ENCODE results near the gene POU2F1.
"Not testable (repeated sequence)": the region's sequence is repeated elsewhere in the genome, so short reads cannot be mapped to it uniquely, and the experiment has no call there.

The POU2F1 gene

DNA sequence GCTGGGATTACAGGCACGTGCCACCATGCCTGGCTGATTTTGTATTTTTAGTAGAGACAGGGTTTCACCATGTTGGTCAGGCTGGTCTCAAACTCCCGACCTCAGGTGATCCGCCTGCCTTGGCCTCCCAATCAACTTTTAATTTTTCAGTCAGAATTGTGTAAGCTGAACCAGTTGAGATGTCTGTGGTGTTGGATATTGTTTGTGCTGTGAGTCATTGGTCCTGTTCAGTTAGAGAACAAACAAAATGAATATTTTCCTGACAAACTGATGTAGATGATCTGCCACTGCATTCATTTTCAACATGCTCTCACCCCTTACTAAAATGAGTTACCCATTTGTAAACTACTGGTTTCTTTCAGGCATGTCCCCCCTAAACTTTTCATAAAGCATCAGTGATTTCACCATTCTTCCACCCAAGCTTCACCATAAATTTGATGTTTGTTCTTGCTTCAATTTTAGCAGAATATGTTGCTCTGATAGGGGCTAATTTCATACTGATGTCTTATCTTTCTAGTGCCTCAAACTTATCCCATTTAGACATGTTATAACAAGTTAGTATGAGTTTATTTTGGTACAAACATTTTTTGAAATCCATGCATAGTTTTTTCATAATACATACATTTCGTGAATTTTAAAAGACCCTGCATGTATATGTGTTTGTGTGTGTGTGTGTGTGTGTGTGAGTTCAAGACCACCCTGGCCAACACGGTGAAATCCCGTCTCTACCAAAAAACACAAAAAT lies 15.2 kb upstream of the POU2F1 start:
- DNase-seq: peak; percentile 36

GRCh38 chr1:167206166-167206835 lies 14.4 kb upstream of the POU2F1 start:
- DNase-seq: no peak

GRCh38 chr1:167207940-167208623 lies 12.6 kb upstream of the POU2F1 start:
- no peak for DNase-seq

GRCh38 chr1:167208624-167208976 lies 12.1 kb upstream of the POU2F1 start:
- DNase-seq: no peak

- DNase-seq: no peak
These were observed 11.6 kb upstream of the POU2F1 start for GRCh38 chr1:167209044-167209443.

DNA sequence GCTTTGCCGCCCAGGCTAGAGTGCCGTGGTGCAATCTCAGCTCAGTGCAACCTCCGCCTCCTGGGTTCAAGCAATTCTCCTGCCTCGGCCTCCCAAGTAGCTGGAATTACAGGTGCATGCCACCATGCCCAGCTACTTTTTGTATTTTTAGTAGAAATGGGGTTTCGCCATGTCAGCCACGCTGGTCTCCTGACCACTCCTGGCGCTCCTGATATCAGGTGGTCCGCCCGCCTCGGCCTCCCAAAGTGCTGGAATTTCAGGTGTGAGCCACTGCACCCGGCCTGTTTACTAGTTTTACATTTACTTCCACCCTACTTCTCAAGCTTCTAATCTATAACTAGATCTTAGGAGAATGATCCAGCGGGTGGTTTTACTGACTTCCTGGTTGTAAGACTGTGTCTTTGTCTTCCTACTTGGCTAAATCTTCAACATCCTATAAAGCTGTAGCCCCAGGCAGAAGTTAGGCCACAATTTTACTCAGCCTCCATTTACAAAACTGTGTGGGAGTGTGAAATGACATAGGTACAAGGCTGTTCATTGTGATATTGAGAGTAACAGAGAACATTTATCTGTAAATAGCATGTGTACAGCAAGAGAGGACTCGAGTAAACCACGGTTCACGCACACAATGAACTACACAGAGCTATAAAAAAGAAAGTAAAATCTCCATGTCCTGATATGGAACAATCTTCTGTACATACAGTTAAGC lies 9.6 kb upstream of the POU2F1 start:
- no peak for DNase-seq

DNA sequence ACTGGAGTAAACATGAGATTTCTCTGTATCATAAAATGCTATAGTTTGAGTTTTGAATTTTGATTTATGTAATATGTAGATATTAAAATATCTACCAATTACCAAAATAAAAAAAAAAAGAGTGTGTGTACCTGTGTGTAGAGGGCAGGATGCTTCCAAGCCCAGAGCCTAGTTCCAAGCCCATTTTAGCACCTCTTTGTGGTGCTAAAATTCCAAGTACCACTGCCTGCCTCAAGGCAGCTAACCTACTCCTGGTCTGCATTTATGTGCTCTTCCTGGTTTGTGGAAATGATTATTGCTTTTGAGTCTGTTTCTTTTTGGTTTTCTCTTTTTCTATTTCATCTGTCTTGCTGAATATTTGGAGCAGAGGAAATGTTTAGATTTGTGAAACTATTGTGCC lies 8.7 kb upstream of the POU2F1 start:
- no peak for DNase-seq

- no peak for DNase-seq
These were observed 3.9 kb upstream of the POU2F1 start for GRCh38 chr1:167216809-167217208.

GRCh38 chr1:167219194-167219593 lies 1.5 kb upstream of the POU2F1 start:
- DNase-seq: no peak

DNA sequence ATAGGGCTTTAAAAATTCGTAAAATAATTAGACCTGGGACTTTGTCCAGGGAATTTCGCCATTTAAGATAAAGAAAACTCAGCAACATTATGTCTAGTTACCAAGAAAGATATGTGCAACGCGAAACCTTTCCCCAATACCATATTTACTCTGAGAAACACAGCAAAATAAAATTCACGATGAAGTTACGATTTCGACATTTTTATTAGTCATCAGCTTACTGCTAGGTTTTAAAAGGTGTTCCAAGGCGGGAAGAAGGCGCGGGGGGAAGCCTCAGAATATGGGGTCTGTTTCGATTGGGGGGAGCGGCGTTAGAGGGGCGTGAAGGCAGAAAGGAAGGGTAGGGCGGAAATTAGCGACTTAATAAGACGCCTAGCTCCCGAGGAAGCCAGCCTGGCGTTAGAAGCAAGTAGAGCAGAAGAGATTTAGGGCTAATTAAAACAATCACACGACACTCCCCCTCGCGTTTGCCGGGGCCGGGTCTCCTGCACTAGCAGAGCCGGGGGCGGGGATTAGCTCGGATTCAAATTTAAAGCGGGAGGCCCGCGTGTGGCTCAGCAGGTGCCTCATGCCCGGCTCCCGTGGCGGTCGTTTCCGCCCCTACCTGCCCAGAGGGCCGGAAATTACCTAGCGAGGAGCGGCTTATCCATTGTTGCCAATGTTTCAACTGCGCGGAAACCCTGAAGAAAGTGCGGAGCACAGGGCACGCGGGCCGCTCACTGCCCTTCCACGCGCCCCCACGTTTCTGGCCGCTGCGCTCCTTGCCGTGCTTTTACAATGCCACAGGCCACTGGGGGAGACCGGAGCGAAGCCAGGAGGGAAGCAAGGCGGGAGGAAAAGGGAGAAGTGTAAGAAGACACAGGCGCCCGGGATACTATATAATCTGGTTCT lies 795 bp upstream of the POU2F1 start:
- DNase-seq: peak; percentile 67

DNA sequence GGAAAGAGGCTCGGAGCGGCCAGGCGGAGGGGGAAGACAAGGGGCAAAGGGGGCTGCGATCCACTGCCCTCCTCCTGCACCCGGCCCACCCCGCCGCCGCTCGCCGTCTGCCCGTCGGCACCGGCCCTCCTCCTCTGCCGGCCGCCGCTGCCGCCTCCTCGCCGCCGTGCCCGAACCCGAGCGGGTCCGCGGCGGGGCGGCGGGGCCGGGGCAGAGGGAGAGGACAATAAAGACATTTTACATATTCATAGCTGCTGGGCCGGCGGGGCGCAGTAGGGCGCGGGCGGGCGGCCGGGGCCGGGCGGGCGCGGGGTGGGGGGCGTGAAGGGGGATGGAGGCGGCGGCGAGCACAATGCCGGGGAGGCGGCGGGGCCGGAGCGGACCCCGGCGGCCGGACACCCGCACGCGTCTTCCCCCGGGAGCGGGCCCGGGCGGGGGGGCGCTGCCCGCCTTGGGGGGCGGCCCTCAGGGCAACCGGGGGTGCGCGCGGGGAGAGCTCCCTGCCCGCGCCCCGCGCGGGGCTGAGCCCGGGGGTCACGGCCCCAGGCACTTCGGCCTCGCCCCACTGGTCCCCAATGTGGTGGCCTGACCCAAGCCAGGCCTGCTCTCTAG lies 546 bp downstream of the POU2F1 start:
- DNase-seq: no peak

GRCh38 chr1:167221738-167222610 lies 1.3 kb downstream of the POU2F1 start:
- DNase-seq: peak; percentile 71

DNA sequence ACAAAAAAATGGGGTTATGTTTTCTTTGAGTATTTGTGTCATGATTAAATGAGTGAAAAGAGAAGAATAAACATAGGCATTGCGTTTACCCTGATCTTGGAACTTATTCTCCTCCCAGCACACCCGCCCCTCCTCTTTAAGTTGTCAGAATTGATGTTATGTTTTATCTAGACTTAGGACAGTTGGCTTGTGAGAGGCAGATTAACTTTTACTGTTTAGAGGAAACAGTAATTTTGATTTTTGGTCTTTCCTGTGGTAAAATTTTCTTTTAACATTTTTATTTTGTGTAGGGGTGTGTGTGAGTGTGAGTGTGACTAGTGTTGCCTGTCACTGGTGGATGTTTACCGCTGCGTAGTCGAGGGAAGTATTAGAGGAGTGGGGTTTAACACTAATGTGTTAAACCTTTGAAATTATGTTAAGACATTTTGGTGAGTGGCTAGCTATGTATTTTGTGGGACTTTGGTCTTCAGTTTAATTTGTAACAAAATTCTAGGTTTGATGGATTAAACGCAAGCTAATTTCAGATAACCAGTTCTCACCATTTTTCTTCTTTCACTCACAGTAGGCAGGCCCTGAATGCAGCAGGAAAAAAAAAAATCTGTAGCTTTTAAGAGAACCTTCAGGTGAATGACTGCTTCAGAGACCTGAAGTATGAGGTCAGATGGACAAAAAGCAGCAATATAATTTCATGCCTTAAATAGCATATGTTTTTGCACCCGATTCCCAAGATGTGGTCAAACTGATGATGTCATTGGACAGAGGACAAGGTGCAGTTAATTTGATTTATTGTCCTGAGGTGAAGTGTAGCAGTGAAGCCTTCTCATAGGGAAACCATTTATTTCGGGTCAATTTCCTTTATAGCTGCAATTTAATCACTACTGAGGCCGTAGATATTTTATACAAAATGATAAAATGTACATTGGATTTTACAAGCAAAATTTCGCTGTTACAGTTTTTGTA lies 2.7 kb downstream of the POU2F1 start:
- DNase-seq: no peak

DNA sequence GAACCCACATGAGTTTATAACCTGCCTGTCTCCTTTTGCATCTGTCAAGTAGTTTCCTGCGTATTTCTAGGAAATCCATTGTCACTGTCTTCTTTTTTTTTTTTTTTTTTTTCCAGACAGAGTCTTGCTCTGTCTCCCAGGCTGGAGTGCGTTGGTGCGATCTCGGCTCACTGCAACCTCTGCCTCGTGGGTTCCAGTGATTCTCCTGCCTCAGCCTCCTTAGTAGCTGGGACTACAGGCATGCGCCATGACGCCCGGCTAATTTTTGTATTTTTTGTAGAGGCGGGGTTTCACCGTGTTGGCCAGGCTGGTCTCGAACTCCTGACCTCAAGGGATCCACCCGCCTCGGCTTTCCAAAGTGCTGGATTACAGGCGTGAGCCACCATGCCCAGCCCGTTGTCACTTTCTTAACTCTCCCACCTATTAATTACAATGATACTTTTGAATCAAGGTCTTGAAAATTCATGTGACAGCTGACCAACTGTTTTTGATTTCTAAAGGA lies 4.1 kb downstream of the POU2F1 start:
- DNase-seq: not testable (repeated sequence)

DNA sequence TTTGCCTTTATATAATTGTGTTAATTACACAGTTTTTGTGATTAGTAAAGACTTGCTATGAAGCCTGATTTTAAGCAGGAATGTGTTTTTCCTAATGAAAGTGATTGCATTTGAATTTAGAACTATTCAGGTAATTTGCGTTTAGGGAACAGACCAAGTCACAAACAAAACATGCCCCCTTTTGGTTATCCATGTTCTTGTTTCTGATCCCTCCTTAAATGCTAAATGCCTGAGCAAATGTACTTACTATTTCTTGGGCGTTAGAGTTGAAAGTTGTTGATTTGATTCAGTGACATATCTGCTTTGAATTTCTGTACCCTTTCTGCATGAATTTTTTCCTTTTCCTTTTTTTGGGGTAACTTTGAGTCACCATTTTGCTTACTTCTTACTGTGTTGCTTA lies 5.2 kb downstream of the POU2F1 start:
- DNase-seq: no peak

GRCh38 chr1:167227934-167228378 lies 7.3 kb downstream of the POU2F1 start:
- DNase-seq: no peak

DNA sequence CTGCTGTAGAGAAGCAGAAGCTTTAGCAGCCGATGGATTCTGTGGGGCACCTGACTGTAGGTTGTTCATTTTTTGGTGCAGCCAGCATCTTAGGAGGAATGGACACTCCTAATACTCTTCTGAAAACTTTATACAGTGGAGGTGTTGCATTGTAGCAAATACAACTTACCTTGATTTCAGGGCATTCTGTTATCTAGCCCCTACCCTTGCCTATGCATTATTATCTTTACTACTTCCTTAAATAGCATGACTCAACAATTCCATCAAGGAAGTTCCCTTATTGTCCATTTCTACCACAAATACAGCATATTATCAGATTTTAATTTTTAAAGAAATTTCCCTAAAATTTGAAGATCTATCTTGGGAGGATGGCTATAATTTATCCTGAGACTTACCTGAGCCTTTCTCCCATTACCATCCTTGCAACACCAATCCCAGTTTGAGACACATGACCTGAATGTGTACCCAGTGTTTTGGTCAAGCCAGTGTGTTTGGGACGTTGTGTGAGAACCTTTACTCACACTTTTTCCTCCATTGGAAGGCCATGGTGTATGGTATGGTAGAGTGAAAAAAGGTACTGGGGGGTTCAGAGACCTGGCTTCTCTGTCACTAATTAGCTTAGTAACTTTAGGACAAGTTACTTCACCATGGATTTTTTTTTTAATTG lies 9.2 kb downstream of the POU2F1 start:
- DNase-seq: no peak

DNA sequence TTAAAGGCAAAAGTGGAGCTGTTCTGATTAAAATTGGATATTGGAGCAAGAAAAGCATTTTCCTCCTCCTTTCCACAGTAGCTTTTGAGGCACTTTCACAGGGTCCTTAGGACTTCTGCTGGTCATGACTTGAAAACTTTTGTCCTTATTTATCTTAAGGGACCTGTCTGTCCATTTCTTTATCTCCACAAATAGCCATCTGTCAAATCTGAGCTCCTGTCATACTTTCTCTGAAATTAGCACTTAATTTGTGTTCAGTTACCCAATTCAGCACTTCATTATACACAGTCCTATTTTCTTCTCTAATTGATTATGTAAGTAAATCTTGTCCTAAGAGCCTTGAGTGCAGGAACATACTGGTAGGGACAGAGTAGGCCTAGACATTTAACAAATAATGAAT lies 9.8 kb downstream of the POU2F1 start:
- no peak for DNase-seq
